Stimulated activated CD8-positive, alpha-beta memory T cell treated with anti-CD3 and anti-CD28 coated beads, Interleukin-4, amount 100 ng/mL, for 48 hours (primary cell): Measurements from ENCODE around the gene TRMT2A.

Experiments
- DNase-seq: peaks from one replicate; pipeline ENCODE4 v3.0.0-alpha.2; 2020

Gene TRMT2A

DNA sequence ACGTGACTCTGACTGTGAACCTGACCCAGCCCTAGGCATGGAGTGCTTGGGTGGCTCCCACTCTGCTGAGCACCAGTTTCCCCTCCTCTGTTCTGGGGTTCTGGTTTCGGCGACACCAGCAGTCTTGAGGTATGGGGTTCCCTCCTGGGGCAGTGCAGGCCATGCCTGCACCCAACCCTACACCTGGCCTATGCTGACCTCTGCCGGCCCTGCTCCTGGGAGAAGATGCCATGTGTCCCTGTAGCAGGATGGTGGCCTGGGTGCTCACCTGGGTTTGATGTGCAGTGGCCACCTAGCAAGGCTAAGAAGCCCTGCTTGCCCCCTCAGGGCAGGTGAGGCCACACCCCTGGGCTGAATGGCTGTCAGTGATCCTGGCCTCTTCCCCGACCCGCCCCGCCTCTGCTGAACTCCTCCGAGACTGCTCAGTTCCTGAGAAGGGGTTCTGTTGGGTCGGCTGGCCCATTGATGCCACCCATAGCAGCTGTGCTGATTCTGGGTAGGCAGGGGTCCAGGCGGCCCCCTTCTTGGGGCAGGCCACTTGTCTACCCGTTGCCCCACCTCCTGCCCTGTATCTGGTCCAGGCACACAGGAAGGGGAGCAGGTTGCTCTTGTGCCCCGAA lies 17.0 kb upstream of the TRMT2A start:
- DNase-seq = no peak

DNA sequence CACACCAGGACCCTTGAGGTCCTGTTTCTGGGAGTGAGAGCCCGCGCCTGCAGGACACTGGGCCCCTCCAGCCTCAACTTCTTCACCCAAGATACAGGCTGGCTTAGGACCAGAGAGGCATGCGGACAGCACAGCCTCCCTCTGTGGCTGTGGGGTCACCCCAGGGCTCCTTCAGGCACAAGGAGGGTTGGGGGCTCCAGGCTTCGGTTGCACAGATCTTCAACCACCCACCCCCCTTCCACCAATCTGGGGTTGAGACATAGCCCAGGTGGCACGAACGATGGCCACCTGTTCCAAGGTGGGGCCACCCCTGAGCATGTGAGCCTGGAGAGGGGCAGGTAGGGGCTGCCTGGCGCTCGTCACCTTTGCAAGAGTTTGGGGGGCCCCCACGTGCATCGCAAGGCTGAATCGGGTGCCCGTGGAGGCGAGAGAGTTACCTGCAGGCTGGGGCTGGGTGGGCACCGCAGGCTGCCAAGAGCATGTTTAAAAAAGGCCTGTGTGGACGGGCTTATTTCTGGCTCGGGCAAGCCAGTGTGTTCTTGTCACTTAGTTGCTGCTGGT lies 15.7 kb upstream of the TRMT2A start:
- DNase-seq = no peak

DNA sequence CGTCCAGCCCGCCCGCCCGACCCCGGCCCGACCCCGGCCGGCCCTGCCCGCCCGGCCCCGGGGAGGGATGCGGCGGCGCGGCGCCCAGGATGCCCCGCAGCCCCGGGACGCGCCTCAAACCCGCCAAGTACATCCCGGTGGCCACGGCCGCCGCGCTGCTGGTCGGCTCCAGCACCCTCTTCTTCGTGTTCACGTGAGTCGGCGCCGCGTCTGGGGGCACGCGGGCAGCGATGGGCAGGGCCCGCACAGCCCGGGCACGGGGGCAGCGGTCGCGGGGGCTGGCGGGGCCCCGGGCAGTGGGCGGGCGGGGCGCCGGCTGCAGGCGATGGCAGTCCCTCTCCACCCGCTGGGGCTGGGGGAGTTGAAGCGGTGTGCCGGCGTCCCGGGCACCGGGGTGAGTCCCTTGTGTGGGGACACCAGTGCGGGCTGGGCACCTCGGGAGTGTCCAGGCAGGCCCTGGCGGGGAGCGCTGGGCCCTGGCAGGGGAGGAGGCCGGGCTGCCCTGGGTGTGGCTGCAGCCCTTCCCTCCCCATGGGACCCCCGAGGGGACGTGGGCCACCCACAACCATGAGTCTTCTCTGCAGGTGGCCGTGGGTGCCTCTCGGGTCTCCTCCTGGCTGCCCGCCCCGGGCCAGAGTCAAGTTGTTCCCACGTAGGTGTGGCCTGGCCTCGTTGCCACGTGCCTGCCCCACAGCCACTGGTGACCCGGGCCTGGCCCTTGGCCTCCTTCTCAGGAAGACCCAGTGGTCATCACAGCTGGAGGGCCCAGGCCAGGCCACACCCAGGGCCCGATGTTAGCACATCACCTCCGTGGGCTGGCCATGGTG lies 15.0 kb upstream of the TRMT2A start:
- DNase-seq = no peak

DNA sequence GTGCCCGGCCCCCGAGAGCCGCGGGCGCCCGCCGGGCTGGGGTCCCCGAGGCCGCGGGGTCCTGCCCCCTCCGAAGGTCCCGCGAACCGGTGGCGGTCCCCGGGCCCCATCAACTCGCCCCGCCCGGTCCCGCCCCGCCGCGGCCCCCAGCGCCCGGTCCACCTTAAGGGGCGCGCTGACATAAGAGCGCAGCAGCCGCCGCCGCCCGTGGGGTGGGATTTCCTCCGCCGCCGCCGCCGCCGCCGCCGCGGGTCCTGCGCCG lies 14.5 kb upstream of the TRMT2A start, which contains the start of gene ZDHHC8:
Gene ZDHHC8 (plus strand): TSS at position 208 of the 262 bp plus-strand sequence. CDS start 144 bp downstream, outside the sequence.
- peak; percentile 59 for DNase-seq

DNA sequence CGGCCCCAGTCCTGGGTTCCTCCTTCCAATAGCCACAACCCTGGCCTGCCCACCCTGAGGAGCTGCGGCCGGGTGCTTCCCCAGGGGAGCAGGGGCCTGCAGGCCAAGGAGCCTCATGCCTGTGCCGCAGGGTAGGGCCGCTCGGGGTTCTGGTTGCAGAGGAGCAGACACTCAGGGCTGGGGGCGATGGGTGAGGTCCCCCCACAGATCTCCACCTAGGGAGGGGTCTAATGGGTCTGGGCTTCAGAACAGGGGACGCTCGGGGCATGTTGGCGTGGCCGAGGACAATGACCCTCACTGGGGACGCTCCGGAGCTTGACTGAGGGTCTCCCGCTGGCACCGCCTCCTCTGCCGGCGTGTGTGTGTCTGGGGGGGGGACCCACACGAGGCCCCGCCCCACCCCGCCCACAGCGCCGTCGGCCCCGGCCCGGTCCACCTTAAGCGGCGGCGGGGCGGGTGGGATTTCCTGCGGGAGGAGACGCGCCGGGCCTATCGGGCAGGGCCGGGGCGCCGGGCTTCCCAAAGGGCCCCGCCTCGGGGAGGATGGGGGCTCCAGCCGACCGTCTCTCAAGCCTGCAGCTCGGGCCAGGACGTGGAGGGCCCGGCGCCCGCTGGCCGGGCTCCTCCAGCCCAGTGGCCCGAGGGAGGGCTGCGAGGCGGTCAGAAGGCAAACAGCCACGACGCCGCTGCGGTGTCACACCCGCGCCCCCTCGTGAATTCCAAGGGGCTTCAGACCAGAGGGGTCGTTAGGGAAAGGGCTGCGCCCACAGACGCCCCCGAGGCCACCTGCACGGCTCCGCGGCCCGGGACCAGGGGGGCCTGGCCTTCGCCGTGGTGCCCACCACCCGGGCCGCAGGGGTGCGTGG lies 13.9 kb upstream of the TRMT2A start:
- DNase-seq = peak; percentile 85

DNA sequence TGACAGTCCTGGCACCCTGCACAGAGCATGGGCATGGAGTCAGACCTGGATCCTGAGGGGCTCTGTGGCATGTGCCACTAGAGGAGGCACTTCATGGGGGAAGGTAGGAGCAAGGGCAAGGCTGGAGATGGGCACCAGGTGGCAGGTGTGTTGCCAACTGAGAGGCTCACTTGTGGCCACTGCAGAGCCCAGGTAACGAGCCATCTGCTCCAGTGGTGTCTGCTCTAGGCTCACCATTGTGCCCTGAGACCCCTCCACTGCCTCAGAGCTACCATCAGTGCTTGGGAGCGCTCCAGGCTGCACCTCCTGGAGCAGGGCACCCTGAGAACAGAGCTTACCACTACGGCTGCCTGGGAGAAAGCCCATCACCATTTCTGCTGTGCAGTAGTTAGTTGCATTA lies 13.3 kb upstream of the TRMT2A start:
- no peak for DNase-seq

DNA sequence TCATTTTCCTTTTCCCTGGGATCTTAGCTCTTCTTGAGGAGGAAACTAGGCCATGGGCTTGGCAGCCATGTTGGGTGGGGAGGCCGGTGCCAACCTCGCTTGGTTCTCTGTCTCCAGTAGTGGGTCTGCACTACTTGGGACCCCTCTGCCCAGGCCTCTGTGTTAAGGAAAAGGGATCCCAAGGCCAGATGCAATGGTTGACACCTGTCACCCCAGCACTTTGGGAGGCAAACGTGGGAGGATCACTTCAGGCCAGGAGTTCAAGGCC lies 12.7 kb upstream of the TRMT2A start:
- DNase-seq = no peak

DNA sequence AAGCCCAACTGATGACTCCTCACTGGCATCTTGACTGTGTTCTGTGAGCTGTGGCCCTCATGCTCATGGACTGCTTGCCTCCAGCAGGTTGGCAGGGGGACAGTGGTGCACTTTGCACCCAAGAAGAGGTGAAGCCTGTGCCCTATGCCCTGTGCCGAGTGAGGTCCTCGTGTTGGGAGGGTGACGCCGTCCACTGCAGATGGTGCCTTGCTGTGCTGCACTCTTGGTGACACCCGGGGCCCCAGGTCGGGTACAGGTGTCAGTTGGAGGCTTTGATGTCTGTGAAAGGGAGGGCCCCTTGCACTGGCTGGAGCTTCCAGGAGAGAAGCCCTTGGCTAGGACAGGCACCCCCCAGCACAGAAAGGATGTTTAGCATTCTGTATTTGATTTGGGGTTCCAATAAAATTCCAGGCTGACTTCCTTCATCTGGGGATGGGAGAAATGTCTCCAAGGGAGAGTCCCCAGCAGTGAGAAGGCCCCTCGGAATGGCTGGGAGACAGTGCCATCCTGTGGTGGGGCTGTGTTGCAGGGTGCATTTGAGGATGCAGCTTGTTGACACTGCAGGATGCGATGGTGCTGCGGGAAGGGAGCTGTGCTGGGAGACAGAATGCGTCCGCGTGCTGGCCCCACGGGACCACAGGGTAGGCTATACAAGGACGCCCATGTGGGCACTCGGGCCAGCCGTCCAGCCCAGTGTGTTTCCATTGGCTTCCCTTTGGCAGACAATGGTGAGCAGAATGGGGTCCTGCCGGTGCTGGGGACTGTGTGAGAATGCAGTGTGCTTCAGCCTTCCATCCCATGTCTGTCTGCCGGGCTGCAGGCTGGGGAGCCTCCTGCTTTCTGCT lies 12.1 kb upstream of the TRMT2A start:
- DNase-seq = peak; percentile 69

DNA sequence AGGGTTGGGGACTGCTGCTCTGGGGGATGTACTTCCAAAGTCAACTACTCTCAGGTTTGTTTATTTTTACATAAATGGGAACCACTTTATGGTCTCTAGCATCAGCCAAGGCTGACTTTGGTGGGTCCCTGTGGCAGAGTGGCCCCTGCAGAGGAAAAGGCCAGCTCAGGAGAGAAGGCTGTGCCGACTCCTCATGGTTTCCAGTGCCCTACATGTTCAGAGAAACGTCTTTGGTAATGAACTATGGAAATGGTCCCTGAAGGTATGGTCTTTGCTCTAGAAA lies 11.5 kb upstream of the TRMT2A start:
- no peak for DNase-seq

DNA sequence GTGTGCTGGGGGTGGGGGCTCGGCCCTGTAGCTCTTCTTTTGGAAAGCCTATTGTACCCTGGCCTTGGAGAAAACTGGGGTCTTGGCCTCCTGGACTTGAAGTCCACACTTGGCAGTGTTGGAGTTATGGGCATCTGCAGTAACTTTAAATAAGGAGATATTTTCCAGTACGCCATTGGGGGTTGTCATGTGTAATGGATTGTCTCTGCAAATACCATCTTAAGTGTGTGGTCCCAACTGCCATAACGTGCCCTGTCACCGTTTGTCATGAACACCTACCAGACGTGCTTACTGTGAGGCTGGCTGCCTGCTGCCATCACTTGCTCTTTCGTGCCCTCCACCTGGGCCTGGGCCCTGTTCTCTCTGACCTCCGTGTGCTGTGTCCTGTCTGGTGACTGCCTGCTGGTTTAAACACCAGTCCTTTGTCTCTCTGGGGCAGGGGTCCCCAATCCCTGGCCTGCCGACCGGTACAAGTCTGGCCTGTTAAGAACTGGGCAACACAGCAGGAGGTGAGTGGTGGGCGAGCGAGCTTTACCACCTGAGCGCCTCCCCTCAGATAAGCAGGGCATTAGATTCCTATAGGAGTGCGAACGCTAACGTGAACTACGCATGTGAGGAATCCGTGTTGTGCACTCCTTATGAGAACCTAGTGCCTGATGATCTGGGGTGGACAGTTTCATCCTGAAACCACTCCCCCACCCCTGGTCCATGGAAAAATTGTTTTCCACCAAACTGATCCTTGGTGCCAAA lies 11.0 kb upstream of the TRMT2A start:
- no peak for DNase-seq

DNA sequence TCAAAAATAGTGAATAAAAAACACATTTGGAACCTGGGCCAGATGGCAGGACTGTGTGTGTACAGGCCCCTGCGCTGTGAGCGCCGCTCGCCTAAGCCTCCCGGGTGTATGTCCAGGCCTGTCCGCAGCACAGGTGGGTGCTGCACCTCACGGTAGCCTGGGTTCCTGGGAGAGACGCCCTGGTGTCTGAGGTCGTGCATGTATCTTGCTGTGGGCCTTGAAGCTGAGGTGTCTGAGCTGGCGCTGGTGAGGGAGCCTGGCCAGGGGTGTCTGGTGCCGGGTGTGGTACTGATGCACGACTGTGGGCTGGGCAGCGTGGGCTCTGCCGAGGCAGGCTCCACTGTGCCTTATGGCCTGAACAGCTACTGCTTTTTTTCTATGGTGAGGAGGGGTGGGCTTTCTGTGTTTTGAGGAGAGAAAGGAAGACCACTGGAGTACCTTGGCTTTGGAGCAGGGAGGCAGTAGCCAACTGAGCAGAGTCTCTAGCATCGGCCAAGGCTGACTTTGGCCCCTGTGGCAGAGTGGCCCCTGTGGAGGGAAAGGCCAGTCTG lies 10.4 kb upstream of the TRMT2A start:
- no peak for DNase-seq

DNA sequence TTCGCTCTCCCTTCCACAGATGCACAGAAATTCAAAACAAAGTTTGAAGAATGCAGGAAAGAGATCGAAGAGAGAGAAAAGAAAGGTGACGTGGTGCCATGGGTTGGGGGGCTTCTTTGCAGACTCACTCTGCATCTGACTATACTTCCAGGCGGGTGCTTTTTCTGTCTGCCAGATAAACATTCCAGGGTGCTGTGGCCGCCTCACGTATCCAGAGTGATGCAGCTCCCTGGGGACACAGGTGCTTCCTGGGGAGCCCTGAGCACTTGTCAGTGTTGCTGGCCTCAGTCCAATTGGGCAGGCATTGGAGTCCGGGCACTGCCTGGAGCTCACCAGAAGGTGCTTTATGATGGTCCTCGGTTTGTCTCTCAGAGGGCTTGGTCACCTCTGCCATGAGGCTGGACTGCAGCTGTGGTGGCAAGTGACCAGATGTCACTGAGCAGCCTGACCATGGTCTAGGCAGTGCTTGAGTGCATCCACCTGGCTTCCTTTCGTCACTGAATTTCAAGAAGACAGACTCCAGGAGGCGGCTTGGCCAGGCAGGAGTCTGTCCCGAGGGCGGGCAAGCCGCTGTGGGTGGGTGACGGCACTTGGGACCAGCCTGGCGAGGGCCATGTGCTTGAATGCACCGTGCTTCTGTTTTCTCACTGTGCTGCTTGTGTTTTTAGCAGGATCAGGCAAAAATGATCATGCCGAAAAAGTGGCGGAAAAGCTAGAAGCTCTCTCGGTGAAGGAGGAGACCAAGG lies 9.4 kb upstream of the TRMT2A start:
- no peak for DNase-seq

DNA sequence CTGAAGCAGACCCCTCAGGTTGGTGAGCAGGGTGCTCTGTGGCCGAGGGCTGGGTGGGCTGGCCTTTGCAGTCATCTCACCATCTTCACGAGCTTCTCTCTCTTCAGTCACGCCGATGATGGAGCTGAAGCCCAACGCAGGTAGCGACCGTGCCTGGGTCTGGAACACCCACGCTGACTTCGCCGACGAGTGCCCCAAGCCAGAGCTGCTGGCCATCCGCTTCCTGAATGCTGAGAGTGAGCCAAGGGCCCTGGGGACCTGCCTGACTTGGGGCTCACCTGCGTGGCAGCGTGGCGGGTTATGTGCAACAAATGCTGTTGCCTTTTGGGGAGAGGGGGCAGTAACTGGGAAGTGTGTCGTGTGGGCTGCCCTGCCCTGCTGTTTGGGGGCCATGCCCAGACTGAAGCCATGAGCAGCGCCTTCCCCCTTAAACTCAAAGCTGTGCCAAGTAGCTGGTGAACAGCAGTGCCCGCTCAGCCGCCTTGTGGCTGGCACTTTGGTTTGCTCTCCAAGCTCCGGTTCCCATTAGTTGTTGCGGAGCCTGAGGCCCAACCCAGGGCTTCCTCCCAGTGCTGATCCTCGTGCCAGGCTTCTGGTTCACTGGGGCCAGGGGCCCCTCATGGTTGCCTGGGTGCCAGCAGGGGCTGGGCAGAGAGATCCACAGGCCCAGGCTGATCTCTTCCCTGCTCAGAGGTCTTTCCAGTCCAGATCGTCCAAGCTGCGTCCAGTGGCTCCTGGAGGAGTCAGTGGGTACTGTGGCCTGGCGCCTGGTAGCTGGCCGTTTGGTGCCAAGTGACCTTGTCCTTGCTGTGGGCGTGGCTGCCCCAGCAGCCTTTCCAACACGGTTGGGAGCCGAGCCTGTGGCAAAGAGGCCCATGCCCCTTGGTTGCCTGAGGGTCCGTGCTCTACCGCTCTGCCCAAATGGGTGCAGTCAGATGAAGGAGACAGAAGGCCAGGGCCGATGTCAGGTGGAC lies 8.5 kb upstream of the TRMT2A start:
- no peak for DNase-seq

DNA sequence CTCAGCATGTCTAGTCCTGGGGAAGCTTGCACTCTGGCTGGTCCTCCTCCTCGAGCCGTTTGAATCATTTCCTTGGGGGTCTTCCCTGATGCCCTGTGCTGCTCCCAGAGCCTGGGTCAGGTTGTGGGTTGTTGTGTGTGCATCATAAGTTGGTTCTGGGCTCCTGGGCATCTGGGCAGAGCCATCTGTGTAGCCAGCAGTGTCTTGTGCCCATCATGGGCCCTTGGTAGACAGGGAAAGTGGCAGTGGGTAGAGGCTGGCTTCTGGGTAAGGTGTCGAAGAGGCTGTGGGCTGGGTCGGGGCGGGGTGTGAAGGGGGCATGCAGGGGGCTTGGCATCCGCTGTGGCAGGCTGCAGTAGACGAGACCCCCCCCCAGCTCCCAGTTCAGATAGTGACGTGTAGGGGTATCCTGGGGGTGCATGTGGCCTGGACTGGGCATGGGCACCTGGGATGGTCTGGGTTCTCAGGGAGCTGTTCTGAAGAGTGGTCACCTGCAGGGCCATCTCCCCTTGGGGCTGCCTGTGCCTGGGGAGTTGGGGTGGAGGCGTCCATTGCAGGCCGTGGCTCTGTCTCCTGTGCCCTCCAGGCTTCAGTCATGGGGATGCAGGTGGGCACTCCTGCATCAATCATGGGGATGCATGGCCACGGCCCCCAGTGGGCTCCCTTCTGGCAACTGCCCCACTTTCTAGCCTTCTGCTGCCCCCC lies 7.2 kb upstream of the TRMT2A start:
- DNase-seq = no peak

DNA sequence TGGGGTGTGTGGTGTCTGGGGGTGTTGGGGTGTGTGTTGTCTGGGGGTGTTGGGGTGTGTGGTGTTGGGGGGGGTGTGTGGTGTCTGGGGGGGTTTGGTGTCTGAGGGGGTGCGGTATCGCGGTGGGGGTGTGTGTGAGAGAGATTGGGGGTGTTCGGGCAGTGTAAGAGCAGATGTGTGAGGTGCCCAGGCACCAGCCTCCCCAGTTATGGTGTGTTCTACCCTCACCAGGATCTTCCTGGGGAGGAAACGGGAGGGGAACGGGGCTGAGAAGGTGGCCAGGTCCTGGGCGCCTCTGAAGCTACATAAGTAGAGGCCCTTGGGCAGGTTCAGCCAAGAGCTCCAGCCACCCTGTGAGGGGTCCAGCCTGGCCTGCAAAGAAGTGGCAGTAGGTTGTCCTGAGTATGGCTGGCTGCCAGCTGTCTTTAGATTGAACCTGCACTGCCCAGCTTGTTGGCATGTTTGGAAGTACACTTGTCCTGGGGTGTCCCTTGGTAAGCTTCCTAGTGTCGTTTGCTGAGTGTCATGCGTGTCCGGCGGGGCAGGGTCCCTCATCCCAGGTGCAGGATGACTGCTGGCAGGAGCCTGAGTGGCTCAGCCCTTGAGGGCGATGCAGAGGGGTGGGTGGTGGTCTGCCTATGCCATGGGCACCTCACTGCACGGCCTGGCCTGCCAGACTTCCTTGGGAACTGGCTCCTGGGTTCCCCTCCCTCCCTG lies 6.5 kb upstream of the TRMT2A start:
- no peak for DNase-seq

DNA sequence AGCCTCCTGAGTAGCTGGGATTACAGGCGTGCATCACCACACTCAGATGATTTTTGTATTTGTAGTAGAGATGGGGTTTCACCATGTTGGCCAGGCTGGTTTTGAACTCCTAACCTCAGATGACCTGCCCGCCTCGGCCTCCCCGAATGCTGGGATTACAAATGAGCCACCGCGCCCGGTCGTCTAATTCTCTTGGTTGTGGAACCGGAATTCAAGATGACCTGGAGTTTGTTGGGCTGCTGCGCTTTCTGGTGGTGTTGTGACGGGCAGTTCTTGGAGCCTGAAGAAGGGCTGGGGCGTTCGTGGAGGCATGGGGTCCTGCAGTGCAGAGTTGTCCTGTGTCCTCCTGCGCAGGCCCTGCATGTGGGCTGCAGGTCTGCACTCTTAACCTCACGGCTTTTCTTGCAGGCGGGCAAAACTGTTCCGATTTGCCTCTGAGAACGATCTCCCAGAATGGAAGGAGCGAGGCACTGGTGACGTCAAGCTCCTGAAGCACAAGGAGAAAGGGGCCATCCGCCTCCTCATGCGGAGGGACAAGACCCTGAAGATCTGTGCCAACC lies 4.9 kb upstream of the TRMT2A start:
- no peak for DNase-seq

DNA sequence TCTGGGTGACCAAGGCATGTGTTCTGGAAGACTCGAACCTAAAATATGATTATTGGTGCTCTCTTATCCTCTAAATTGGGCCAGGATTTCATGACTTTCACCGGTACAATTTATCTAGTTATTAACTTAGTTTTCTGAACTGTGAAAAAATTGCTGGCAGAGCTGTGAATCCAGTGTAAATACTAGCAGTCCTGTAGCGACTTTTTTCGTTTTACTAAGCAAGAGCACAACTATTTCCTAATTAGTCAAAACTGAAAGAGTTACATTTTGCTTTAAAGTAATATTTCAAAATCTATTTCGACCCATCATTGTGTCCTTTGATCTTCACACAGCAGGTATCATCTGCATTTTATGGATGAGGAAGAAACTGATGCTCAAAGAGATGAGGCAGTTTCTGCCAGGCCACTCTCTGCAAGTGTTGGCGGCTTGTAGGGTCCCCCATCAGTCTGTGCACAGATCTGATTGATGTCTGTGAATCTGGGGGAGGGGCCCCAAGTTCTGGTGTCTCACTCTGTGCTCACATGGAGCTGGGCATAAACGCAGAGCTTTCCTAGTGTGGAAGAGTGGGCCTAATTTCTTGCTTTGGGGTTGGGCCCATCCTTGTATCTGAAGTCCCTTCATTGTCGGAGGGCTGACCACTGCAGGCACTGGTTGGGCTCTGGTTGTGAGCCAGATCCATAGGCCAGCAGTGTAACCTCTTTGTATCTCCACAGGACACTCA lies 1.4 kb upstream of the TRMT2A start:
- no peak for DNase-seq
